Trophoblast cell (in vitro differentiated cells and primary cell): ENCODE measurements around the gene SLC6A18.
"Not testable (repeated sequence)": the region's sequence is repeated elsewhere in the genome, so short reads cannot be mapped to it uniquely, and the experiment has no call there.

ENCODE experiments used
- DNase-seq, 2 donors: peaks; one replicate each; pipeline ENCODE4 v3.0.0-alpha.2; 2016
- H2AFZ ChIP-seq: 2 replicates; pipeline ENCODE4 v1.6.1; 2013; ENCODE audit warnings: low read length, moderate library complexity, mild to moderate bottlenecking; ENCODE audit not compliant: insufficient read depth, poor library complexity
- H2AK5ac ChIP-seq: 2 replicates; pipeline ENCODE4 v1.6.1; 2013; ENCODE audit warnings: mild to moderate bottlenecking, low read length
- H2BK120ac ChIP-seq: 2 replicates; pipeline ENCODE4 v1.6.1; 2013; ENCODE audit warnings: low read length, mild to moderate bottlenecking, moderate library complexity; ENCODE audit not compliant: insufficient read depth, poor library complexity
- H2BK12ac ChIP-seq: 2 replicates; pipeline ENCODE4 v1.6.1; 2013; ENCODE audit warnings: mild to moderate bottlenecking, low read length, moderate library complexity
- H2BK5ac ChIP-seq: 2 replicates; pipeline ENCODE4 v1.6.1; 2013; ENCODE audit warnings: low read length, low read depth, moderate library complexity, mild to moderate bottlenecking; ENCODE audit not compliant: poor library complexity
- H3K14ac ChIP-seq: 2 replicates; pipeline ENCODE4 v1.6.1; 2013; ENCODE audit warnings: mild to moderate bottlenecking, low read length
- H3K18ac ChIP-seq: 2 replicates; pipeline ENCODE4 v1.6.1; 2013; ENCODE audit warnings: mild to moderate bottlenecking, low read length
- H3K23ac ChIP-seq: 2 replicates; pipeline ENCODE4 v1.6.1; 2013; ENCODE audit warnings: low read length
- H3K27ac ChIP-seq: 2 replicates; pipeline ENCODE4 v1.5.1; 2013; ENCODE audit warnings: low read depth, mild to moderate bottlenecking, inconsistent platforms, low read length, moderate library complexity
- H3K27me3 ChIP-seq: 2 replicates; pipeline ENCODE4 v1.6.1; 2013; ENCODE audit warnings: inconsistent platforms, mild to moderate bottlenecking, low read length, moderate library complexity; ENCODE audit not compliant: insufficient read depth
- H3K36me3 ChIP-seq, 2 experiments: 1 replicate in 1 of 2; 2 replicates in 1 of 2; pipeline ENCODE4 v1.6.1; 2013; ENCODE audit warnings: low read length in 2 of 2, mild to moderate bottlenecking in 2 of 2, moderate library complexity in 1 of 2; ENCODE audit not compliant: insufficient read depth in 2 of 2, control insufficient read depth in 1 of 2
- H3K4ac ChIP-seq: 2 replicates; pipeline ENCODE4 v1.6.1; 2013; ENCODE audit warnings: low read depth, mild to moderate bottlenecking, low read length, moderate library complexity
- H3K4me1 ChIP-seq, 2 experiments: 1 replicate in 1 of 2; 2 replicates in 1 of 2; pipeline ENCODE4 v1.6.1; 2013; ENCODE audit warnings: low read length in 2 of 2, mild to moderate bottlenecking in 2 of 2, moderate library complexity in 1 of 2; ENCODE audit not compliant: insufficient read depth in 2 of 2, control insufficient read depth in 1 of 2
- H3K4me2 ChIP-seq: 2 replicates; pipeline ENCODE4 v1.6.1; 2013; ENCODE audit warnings: inconsistent platforms, mild to moderate bottlenecking, low read length, moderate library complexity
- H3K4me3 ChIP-seq: 2 replicates; pipeline ENCODE4 v1.5.1; 2013; ENCODE audit warnings: mild to moderate bottlenecking, low read depth, low read length, inconsistent platforms
- H3K79me1 ChIP-seq: one replicate; pipeline ENCODE4 v1.6.1; 2013; ENCODE audit warnings: low read length
- H3K79me2 ChIP-seq: 2 replicates; pipeline ENCODE4 v1.6.1; 2013; ENCODE audit warnings: low read length, mild to moderate bottlenecking; ENCODE audit not compliant: control insufficient read depth, insufficient read depth, poor library complexity
- H3K9ac ChIP-seq: 2 replicates; pipeline ENCODE4 v1.6.1; 2013; ENCODE audit warnings: mild to moderate bottlenecking, low read length
- H3K9me3 ChIP-seq: 2 replicates; pipeline ENCODE4 v1.6.1; 2013; ENCODE audit warnings: low read depth, mild to moderate bottlenecking, control low read depth, inconsistent platforms, low read length; ENCODE audit not compliant: insufficient read depth
- H4K12ac ChIP-seq: 2 replicates; pipeline ENCODE4 v1.6.1; 2013; ENCODE audit warnings: low read depth, mild to moderate bottlenecking, low read length, moderate library complexity
- H4K8ac ChIP-seq: 2 replicates; pipeline ENCODE4 v1.6.1; 2013; ENCODE audit warnings: low read depth, mild to moderate bottlenecking, low read length, moderate library complexity
- H4K91ac ChIP-seq: one replicate; pipeline ENCODE4 v1.6.1; 2013; ENCODE audit warnings: low read depth, mild to moderate bottlenecking, low read length, moderate library complexity
- WGBS: extraction: QIAGEN DNeasy Blood & Tissue Kit; methylation state at CpG from one replicate; pipeline ENCODE4 v1.1.7; 2013; ENCODE audit warnings: missing lambda C conversion rate; ENCODE audit not compliant: insufficient read length, insufficient coverage; ENCODE audit errors: extremely low coverage; 5-methylcytosine and 5-hydroxymethylcytosine counted together

Gene SLC6A18

DNA sequence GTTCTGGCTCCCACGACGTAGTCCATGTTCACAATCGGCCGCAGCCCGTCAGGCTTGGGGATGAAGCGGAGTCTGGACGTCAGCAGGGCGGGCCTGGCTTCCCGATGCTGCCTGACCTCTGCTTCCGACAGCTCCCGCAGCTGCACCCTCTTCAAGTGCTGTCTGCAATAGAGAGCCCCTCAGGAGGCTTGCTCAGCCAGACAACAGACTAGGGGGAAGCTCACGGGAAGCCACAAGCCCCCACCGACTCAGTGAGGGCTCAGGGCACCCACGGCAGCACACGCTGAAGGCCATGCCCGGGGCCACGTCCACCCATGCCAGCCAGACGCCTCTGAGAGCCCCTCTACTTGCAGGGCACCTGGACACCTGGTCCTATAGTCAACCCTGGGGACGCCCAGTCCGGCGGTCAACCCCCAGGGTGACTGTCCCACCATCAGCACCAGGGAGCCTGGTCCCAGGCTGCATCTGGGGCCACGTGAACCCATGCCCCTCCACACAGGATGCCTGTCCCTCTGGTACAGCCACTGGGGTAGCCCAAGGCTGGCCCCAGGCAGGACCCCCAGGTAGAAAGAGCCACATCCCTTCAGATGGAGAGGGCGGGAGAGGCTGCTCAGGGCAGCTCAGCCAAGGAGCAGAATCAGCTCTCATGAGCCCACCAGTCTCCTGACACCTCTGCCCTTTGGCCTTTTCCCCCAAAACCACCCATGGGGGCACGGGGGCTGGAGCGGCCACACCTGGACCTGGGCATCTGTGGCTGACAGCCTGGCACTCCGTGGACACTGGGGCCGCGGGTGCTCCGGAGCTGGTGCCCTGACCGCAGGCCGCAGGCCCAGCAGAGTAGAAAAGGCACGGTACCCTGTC, 55.2 kb downstream of the SLC6A18 start:
- Histone ChIP-seq H3K9ac (no peak overlapping the region), H3K27me3 (no peaks in the 10 kb centered on the region), H3K4me2 (no peak overlapping the region), H3K4ac (no peak overlapping the region), H3K18ac (no peak overlapping the region), H3K79me1 (no peaks in the 10 kb centered on the region), H4K12ac (no peak overlapping the region), H3K4me1 (no peaks in the 10 kb centered on the region), H4K91ac (no peak overlapping the region), H2BK12ac (no peak overlapping the region), H3K36me3 (no peaks in the 10 kb centered on the region), H4K8ac (no peak overlapping the region), H3K79me2 (no peaks in the 10 kb centered on the region), H3K14ac (no peak overlapping the region), H3K4me3 (no peak overlapping the region), H2BK5ac (no peak overlapping the region), H3K9me3 (peaks cover 9% of the 10 kb centered on the region), H2AK5ac (no peak overlapping the region), H3K27ac (no peak overlapping the region), H2BK120ac (no peak overlapping the region), H3K23ac (no peak overlapping the region), H2AFZ (no peak overlapping the region)
- no peak for DNase-seq
- WGBS: no CpG with 5 or more reads among the region's 32 CpGs

GRCh38 chr5:1281038-1281882, 56.1 kb downstream of the SLC6A18 start:
- Histone ChIP-seq H3K79me2 (no peaks in the 10 kb centered on the region), H3K4me3 (no peak overlapping the region), H2BK5ac (no peak overlapping the region), H4K12ac (no peak overlapping the region), H2AFZ (no peak overlapping the region), H3K18ac (no peak overlapping the region), H2BK120ac (no peak overlapping the region), H3K14ac (no peak overlapping the region), H3K79me1 (no peaks in the 10 kb centered on the region), H3K4ac (no peak overlapping the region), H4K8ac (no peak overlapping the region), H3K27ac (no peak overlapping the region), H3K4me1 (no peaks in the 10 kb centered on the region), H3K23ac (no peak overlapping the region), H2AK5ac (no peak overlapping the region), H3K9me3 (peaks cover 9% of the 10 kb centered on the region), H2BK12ac (no peak overlapping the region), H3K27me3 (no peaks in the 10 kb centered on the region), H3K4me2 (no peak overlapping the region), H3K9ac (no peak overlapping the region), H4K91ac (no peak overlapping the region), H3K36me3 (no peaks in the 10 kb centered on the region)
- no peak for DNase-seq
- WGBS: no CpG with 5 or more reads among the region's 16 CpGs

- H3K9me3 ChIP-seq: peaks cover 9% of the 10 kb centered on the region
- H4K91ac ChIP-seq: no peak overlapping the region
- H2AFZ ChIP-seq: no peak overlapping the region
- H2AK5ac ChIP-seq: no peak overlapping the region
- H3K79me1 ChIP-seq: no peaks in the 10 kb centered on the region
- H3K4ac ChIP-seq: no peak overlapping the region
- H2BK5ac ChIP-seq: no peak overlapping the region
- no peaks in the 10 kb centered on the region for H3K36me3 ChIP-seq
- H3K4me3 ChIP-seq: no peak overlapping the region
- no peak overlapping the region for H3K27ac ChIP-seq
- no CpG with 5 or more reads among the region's 37 CpGs for WGBS
- H3K4me1 ChIP-seq: no peaks in the 10 kb centered on the region
- no peak overlapping the region for H3K4me2 ChIP-seq
- no peak overlapping the region for H4K12ac ChIP-seq
- H2BK12ac ChIP-seq: no peak overlapping the region
- no peak overlapping the region for H3K14ac ChIP-seq
- no peak overlapping the region for H4K8ac ChIP-seq
- H3K23ac ChIP-seq: no peak overlapping the region
- H3K27me3 ChIP-seq: no peaks in the 10 kb centered on the region
- no peak overlapping the region for H2BK120ac ChIP-seq
- no peak for DNase-seq
- H3K9ac ChIP-seq: no peak overlapping the region
- no peak overlapping the region for H3K18ac ChIP-seq
- no peaks in the 10 kb centered on the region for H3K79me2 ChIP-seq
Measured at GRCh38 chr5:1282131-1282992, 57.2 kb downstream of the SLC6A18 start.

DNA sequence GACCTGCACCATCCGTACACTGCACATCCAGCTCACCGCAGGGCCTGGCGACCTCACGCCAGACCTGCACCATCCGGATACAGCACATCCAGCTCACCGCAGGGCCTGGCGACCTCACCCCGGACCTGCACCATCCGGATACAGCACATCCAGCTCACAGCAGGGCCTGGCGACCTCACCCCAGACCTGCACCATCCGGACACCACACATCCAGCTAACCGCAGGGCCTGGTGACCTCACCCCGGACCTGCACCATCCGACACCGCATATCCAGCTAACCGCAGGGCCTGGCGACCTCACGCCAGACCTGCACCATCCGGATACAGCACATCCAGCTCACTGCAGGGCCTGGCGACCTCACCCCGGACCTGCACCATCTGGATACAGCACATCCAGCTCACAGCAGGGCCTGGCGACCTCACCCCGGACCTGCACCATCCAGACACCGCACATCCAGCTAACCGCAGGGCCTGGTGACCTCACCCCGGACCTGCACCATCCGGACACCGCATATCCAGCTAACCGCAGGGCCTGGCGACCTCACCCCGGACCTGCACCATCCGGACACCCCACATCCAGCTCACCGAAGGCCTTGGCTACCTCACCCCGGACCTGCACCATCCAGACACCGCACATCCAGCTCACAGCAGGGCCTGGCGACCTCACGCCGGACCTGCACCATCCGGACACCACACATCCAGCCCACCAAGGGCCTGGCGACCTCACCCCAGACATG, 58.0 kb downstream of the SLC6A18 start:
- H3K4ac ChIP-seq, H3K79me2 ChIP-seq, H3K4me2 ChIP-seq, H4K91ac ChIP-seq, H3K4me1 ChIP-seq, H3K9me3 ChIP-seq, H3K79me1 ChIP-seq, H4K12ac ChIP-seq, H3K23ac ChIP-seq, H3K9ac ChIP-seq, H3K27me3 ChIP-seq, H4K8ac ChIP-seq, H3K18ac ChIP-seq, DNase-seq, H2BK120ac ChIP-seq, H3K4me3 ChIP-seq, H2AFZ ChIP-seq, H3K14ac ChIP-seq, H3K36me3 ChIP-seq, H2BK12ac ChIP-seq, H2AK5ac ChIP-seq, H3K27ac ChIP-seq, H2BK5ac ChIP-seq: not testable (repeated sequence)
- WGBS: no CpG with 5 or more reads among the region's 40 CpGs
